Ishikawa (cell line): ENCODE data around the gene ETV2.

ENCODE experiments used
- CREB1 ChIP-seq: IDR thresholded peaks from 2 replicates; pipeline ENCODE4 v1.6.1; 2012; ENCODE audit warnings: low read depth
- TAF1 ChIP-seq: IDR thresholded peaks from 2 replicates; pipeline ENCODE4 v1.6.1; 2012; ENCODE audit warnings: low read depth, mild to moderate bottlenecking
- TEAD4 ChIP-seq: IDR thresholded peaks from 2 replicates; pipeline ENCODE4 v1.6.1; 2012

DNA sequence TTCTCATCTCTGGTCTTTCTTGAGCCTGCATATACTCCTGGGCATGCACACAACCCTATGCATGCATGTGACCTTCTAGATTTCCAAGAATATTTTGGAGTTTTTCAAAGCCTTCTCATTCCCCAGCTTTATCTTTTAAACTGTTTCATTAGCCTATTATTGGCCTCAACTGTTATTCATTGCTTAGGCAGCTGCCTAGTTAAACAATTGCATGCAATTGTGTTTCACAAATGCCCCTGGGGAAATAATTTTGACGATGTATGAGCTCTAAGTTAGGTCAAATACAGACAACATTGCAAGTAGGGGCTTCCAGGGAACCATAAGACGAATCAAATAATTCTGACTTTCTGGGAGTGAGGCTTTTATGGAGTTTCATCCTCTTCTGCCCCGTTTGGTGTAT is 22.4 kb downstream of the ETV2 start:
- TF ChIP-seq TAF1 (no peak), TEAD4 (no peak), CREB1 (no peak)
